Activated CD4-positive, alpha-beta memory T cell treated with anti-CD3 and anti-CD28 coated beads, Interleukin-2, amount 10 ng/mL, durations not matched to agents 7 days and 5 days (primary cell): ENCODE results near the gene ZNF444. TPM values are rescaled to one million over a fixed set of nuclear protein-coding genes. Genes with fewer than 3 reads are reported as not detected.
"Not testable (repeated sequence)": the region's sequence is repeated elsewhere in the genome, so short reads cannot be mapped to it uniquely, and the experiment has no call there.

ENCODE experiments used
- CTCF ChIA-PET: fragments of 350-600 bp; sonication (Branson Sonifier 250); formaldehyde crosslinking; loops from one replicate; lab custom pipeline; 2021; ENCODE audit warnings: antibody characterized with exemption, inconsistent platforms; lab: Charles Lee
- POLR2A ChIA-PET: fragments of 350-600 bp; sonication (Branson Sonifier 250); formaldehyde crosslinking; loops from one replicate; lab custom pipeline; 2021; ENCODE audit warnings: antibody characterized with exemption; lab: Charles Lee
- DNase-seq: peaks from one replicate; pipeline ENCODE4 v3.0.0-alpha.2; 2020
- H3K27ac Mint-ChIP-seq: one replicate; pipeline ENCODE4 v1.8.0; 2021; ENCODE audit warnings: mild to moderate bottlenecking, mixed read lengths
- H3K27me3 Mint-ChIP-seq: one replicate; pipeline ENCODE4 v1.8.0; 2021; ENCODE audit warnings: mixed read lengths
- H3K36me3 Mint-ChIP-seq: one replicate; pipeline ENCODE4 v1.8.0; 2021; ENCODE audit warnings: low read depth, mixed read lengths
- H3K4me1 Mint-ChIP-seq: one replicate; pipeline ENCODE4 v1.8.0; 2021; ENCODE audit warnings: mixed read lengths
- H3K4me3 Mint-ChIP-seq: one replicate; pipeline ENCODE4 v1.8.0; 2021; ENCODE audit warnings: mild to moderate bottlenecking, mixed read lengths
- H3K9me3 Mint-ChIP-seq: one replicate; pipeline ENCODE4 v1.8.0; 2021; ENCODE audit warnings: mixed read lengths
- total RNA-seq, 2 experiments: library from RNA; stranded (reverse); gene quantifications; one replicate each; pipeline ENCODE4 v1.2.3, GENCODE V29; 2021

Gene ZNF444
- total RNA-seq, 2 experiments from 2014 or later, result 25.7 to 26.3 TPM

DNA sequence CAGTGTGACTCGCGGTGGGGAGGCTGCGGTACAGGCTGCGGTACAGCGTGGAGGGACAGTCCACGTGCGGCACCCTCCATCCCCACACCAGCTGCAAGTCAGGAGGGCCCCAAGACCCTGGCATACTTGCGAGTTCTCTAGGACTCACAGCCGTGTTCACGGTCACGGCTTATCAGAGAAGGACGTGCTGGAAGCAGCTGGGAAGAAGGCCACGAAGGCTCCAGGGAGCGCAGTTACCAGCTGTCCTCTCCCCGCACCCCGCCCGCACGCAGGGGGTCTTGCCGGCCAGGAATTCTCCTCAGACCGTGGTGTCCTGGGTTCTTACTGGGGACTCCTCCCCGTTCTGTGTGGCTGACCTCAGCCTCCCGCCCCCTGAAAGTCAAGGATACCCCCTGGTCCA, 6.2 kb downstream of the ZNF444 start:
- Mint-ChIP-seq H3K27me3 (no peaks in the 10 kb centered on the region), H3K9me3 (no peaks in the 10 kb centered on the region), H3K36me3 (peaks cover 20% of the 10 kb centered on the region), H3K4me1 (peaks cover 18% of the 10 kb centered on the region), H3K27ac (no peak overlapping the region), H3K4me3 (no peak overlapping the region)
- CTCF ChIA-PET, result no interaction called here
- no peak for DNase-seq
- POLR2A ChIA-PET, result interaction anchor here (0.9 kb wide), 1 partner anchor 11 kb away, joined by 3 read pairs; no protein-coding TSS in a partner anchor

DNA sequence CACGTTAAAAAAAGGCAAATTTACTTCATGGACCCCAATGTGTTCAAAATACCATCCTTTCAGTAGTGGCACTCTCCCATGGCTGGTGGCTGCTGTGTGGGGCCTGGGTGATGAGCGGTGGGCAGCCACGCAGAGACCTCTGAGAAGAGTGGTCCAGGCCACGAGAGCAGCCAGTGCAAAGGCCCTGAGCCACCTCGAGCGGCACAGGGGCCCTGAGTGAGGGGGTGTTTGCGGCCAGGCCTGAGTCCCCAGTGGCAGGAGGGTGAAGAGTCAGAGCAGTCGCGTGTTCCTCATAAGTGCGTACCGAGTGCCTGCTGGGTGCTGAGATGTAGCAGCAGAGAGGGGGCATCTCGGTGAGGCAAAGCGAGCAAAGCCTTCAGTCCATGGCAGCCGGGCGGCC, 7.0 kb downstream of the ZNF444 start:
- peaks cover 20% of the 10 kb centered on the region for H3K36me3 Mint-ChIP-seq
- ChIA-PET POLR2A (no interaction called here), CTCF (no interaction called here)
- H3K9me3 Mint-ChIP-seq, result no peaks in the 10 kb centered on the region
- no peaks in the 10 kb centered on the region for H3K27me3 Mint-ChIP-seq
- no peak for DNase-seq
- peaks cover 10% of the 10 kb centered on the region for H3K4me1 Mint-ChIP-seq
- H3K4me3 Mint-ChIP-seq, result no peak overlapping the region
- H3K27ac Mint-ChIP-seq, result no peak overlapping the region

DNA sequence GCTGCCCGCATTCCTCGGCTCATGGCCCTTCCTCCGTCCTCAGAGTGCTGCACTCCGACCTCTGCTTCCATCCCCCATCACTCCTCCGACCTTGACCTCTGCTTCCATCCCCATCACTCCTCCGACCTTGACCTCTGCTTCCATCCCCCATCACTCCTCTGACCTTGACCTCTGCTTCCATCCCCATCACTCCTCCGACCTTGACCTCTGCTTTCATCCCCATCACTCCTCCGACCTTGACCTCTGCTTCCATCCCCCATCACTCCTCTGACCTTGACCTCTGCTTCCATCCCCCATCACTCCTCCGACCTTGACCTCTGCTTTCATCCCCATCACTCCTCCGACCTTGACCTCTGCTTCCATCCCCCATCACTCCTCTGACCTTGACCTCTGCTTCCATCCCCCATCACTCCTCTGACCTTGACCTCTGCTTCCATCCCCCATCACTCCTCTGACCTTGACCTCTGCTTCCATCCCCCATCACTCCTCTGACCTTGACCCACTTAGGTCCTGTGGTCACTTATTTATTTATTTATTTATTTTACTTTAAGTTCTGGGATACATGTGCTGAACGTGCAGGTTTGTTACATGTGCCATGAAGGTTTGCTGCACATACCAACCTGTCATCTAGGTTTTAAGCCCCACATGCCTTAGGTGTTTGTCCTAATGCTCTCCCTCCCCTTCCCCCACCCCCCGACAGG, 8.0 kb downstream of the ZNF444 start:
- H3K4me3 Mint-ChIP-seq, POLR2A ChIA-PET, DNase-seq, H3K27me3 Mint-ChIP-seq, H3K4me1 Mint-ChIP-seq, H3K9me3 Mint-ChIP-seq, CTCF ChIA-PET, H3K27ac Mint-ChIP-seq: not testable (repeated sequence)
- H3K36me3 Mint-ChIP-seq, result peaks cover 20% of the 10 kb centered on the region

DNA sequence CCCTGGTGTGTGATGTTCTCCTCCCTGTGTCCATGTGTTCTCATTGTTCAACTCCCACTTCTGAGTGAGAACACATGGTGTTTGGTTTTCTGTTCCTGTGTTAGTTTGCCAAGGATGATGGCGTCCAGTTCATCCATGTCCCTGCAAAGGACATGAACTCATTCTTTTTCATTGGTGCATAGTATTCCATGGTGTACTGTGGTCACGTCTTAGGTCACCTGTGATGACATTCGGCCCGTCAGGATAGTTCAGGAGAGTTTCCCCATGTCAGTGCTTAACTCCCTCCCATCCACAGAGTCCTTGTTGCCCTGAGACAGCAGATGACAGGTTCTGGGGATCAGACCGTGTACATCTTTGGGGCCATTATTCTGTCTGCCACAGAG, 8.6 kb downstream of the ZNF444 start:
- no peaks in the 10 kb centered on the region for H3K27me3 Mint-ChIP-seq

DNA sequence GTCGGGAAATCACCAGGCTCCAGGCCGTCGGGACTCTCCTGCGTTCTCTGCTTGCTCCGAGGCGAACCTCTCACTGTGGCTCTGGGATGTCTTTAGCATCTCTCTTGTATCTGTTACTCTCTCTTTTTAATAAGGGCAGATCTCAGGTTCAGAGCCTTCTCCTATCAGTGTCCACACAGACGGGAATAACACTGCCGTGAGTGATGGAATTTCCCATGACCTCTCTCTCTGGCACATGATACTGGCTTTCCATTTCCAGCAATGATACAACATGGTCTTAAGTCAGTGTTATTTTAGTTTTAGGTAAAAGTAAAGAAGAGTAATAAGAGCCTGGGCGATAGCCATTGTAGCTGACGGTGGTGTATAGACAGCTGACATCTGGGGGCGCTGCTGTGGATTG, 9.3 kb downstream of the ZNF444 start:
- H3K36me3 Mint-ChIP-seq, result peaks cover 20% of the 10 kb centered on the region
- DNase-seq, result no peak
- H3K4me1 Mint-ChIP-seq, result peaks cover 4% of the 10 kb centered on the region
- POLR2A ChIA-PET, result no interaction called here
- H3K27me3 Mint-ChIP-seq, result no peaks in the 10 kb centered on the region
- CTCF ChIA-PET, result no interaction called here
- H3K27ac Mint-ChIP-seq, result no peak overlapping the region
- H3K4me3 Mint-ChIP-seq, result no peak overlapping the region
- no peaks in the 10 kb centered on the region for H3K9me3 Mint-ChIP-seq

More for the DNA sequence above, 8.6 kb downstream of the ZNF444 start:
- DNase-seq, result no peak
- POLR2A ChIA-PET, result no interaction called here
- Mint-ChIP-seq H3K27ac (no peak overlapping the region), H3K4me3 (no peak overlapping the region), H3K4me1 (peaks cover 4% of the 10 kb centered on the region), H3K36me3 (peaks cover 20% of the 10 kb centered on the region), H3K9me3 (no peaks in the 10 kb centered on the region)
- CTCF ChIA-PET, result no interaction called here

DNA sequence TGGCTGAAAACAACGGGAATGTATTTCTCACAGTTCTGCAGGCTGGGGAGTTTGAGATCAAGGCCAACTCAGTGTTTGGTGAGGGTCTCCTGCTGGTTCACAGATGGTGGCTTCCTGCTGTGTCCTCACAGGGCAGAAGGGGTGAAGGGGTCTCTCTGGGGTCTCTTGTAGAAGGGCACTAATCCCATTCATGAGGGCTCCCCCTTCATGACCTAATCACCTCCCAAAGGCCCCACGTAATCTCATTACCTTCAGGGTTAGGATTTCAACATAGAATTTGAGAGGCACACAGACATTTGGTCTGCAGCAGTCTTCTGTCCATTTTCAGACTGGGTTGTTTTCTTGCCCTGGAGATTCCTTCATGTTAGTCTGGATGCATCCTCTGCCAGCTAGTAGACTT, 11.6 kb downstream of the ZNF444 start:
- DNase-seq, result no peak
- CTCF ChIA-PET, result interaction anchor here (1.3 kb wide), 1 partner anchor 21 kb away, joined by 3 read pairs; no protein-coding TSS in a partner anchor
- peaks cover 23% of the 10 kb centered on the region for H3K36me3 Mint-ChIP-seq
- POLR2A ChIA-PET, result interaction anchor here (0.9 to 1.0 kb wide), 2 partner anchors 12 to 14 kb away, joined by 3 read pairs; partner anchors contain the start of gene ZNF444
- H3K27ac Mint-ChIP-seq, result no peak overlapping the region
- no peaks in the 10 kb centered on the region for H3K27me3 Mint-ChIP-seq
- H3K4me3 Mint-ChIP-seq, result no peak overlapping the region
- H3K4me1 Mint-ChIP-seq, result peaks cover 4% of the 10 kb centered on the region
- no peaks in the 10 kb centered on the region for H3K9me3 Mint-ChIP-seq

DNA sequence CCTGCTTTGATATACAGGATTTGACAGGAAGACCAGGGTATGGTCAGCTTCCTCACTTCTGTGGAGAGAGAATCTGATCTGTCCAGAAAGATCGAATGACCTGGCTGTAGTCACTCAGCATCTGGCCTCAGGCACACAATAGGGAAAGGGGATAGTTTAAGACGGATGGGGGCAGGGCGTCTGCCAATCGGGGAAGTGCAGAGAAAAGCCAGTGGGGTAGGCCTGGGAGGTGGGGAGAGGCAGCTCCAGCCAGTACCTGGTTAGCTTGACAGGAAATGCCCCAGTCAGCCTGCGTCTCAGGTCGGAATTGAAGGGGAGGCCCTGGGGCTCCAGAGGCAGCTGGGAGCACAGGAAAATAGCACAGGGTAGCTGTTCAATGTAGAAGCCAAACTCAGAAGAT, 12.4 kb downstream of the ZNF444 start:
- Mint-ChIP-seq H3K27me3 (no peaks in the 10 kb centered on the region), H3K9me3 (no peaks in the 10 kb centered on the region), H3K27ac (no peak overlapping the region), H3K4me1 (peaks cover 4% of the 10 kb centered on the region), H3K4me3 (no peak overlapping the region), H3K36me3 (peaks cover 18% of the 10 kb centered on the region)
- DNase-seq, result no peak
- ChIA-PET POLR2A (no interaction called here), CTCF (interaction anchor here (1.3 kb wide), 1 partner anchor 20 kb away, joined by 3 read pairs; no protein-coding TSS in a partner anchor)

DNA sequence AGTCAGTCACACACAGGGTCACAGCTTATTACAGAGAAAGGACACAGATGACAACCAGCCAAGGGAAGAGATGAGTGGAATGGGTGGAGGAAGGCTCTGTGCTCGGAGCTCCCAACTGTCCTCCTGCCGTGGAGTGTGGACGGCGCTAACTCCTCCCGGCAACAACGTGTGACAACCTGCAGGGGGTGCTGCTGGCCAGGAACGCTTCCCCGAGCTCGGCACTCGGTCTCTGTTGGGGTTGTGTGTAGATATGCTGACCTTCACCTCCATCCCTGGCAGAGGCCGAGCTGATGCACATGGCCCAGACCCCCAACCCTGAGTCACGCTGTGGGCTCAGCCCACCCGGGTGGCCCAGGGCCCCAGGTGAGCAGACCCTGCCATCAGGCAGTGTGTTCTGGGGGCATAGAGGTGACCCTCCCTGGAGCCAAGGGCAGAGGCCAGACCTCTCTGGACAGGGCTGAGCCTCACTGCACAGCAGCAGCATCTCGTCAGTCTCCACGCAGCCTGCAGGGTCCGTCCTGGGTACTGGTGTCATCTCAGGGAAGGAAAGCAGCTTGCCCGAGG, 14.1 kb downstream of the ZNF444 start:
- Mint-ChIP-seq H3K4me3 (no peak overlapping the region), H3K36me3 (peaks cover 16% of the 10 kb centered on the region), H3K4me1 (peaks cover 4% of the 10 kb centered on the region), H3K27me3 (no peaks in the 10 kb centered on the region), H3K9me3 (no peaks in the 10 kb centered on the region), H3K27ac (no peak overlapping the region)
- POLR2A ChIA-PET, result no interaction called here
- DNase-seq, result no peak
- CTCF ChIA-PET, result interaction anchor here (0.6 to 1.6 kb wide), 4 partner anchors 11 to 81 kb away, joined by 3 to 4 read pairs (median 4); no protein-coding TSS in a partner anchor

DNA sequence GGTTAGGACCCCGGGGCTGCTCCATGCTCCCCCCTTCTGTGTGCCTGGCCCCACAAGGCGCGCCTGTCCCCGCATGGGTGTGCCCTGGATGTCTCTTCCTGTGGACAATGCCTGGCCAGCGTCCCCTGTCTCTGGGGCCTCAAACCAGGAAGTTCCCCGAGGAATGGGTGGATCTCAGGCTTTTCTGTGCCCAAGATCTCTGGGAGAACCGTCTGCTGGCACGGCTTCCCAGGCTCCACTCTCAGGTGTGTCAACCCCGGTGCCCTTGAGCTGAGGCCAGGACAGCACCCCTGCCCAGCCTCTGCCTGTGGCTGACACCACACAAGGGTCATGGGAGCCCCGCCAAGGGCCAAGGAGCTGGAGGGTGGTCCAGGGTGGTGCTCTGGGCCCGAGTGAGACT, 15.7 kb downstream of the ZNF444 start:
- H3K27ac Mint-ChIP-seq, result no peak overlapping the region
- CTCF ChIA-PET, result no interaction called here
- peaks cover 4% of the 10 kb centered on the region for H3K4me1 Mint-ChIP-seq
- POLR2A ChIA-PET, result no interaction called here
- H3K9me3 Mint-ChIP-seq, result no peaks in the 10 kb centered on the region
- H3K4me3 Mint-ChIP-seq, result no peak overlapping the region
- peaks cover 14% of the 10 kb centered on the region for H3K36me3 Mint-ChIP-seq
- H3K27me3 Mint-ChIP-seq, result no peaks in the 10 kb centered on the region
- no peak for DNase-seq

DNA sequence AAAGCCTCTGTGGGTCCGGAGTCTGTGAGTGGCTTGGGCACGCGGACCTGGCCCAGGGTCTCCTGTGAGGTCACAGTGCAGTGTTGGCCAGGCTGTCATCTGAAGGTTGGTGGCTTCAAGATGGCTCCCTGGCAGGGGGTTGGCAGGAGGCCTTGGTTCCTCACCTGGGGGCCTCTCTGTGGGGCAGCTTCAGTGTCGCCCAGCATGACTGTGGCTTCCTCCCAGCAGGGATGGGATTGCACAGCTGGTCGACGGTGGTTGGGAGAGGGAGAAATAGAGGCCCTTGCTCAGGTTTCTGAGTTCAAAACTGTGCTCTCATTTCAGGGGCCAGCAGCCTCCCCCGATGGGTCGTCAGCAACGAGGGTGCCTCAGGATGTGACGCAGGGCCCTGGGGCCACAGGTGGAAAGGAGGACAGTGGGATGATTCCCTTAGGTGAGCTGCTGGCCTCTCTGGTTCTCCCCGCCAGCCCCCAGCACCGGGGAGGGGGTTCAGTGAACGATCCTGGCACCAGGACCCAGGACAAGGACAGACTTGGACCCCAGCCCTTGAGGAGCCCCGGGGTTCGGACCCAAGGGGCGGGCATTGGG, 17.2 kb downstream of the ZNF444 start:
- Mint-ChIP-seq H3K4me3 (no peak overlapping the region), H3K4me1 (peaks cover 7% of the 10 kb centered on the region), H3K9me3 (no peaks in the 10 kb centered on the region), H3K27ac (no peak overlapping the region), H3K36me3 (peaks cover 14% of the 10 kb centered on the region), H3K27me3 (no peaks in the 10 kb centered on the region)
- ChIA-PET CTCF (no interaction called here), POLR2A (no interaction called here)
- no peak for DNase-seq

DNA sequence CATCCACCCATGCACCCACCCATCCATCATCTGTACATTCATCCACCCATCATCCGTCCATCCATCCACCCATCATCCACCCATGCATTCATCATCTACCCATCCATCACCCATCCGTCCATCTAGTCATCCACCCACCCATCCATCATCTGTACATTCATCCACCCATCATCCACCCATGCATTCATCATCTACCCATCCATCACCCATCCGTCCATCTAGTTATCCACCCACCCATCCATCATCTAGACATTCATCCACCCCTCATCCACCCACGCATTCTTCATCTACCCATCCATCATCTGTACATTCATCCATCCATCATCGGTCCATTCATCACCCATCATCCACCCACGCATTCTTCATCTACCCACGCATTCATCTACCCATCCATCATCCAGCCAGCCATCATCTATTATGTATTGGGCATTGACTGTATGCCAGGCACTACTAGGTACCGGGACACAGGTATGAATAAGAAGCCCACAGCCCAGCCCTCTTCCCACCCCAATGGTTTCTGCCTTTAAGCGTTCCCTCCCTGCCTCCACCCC, 18.0 kb downstream of the ZNF444 start:
- ChIA-PET CTCF (no interaction called here), POLR2A (no interaction called here)
- Mint-ChIP-seq H3K4me3 (no peak overlapping the region), H3K4me1 (peaks cover 8% of the 10 kb centered on the region), H3K27ac (no peak overlapping the region), H3K9me3 (no peaks in the 10 kb centered on the region), H3K36me3 (peaks cover 14% of the 10 kb centered on the region), H3K27me3 (no peaks in the 10 kb centered on the region)
- no peak for DNase-seq

DNA sequence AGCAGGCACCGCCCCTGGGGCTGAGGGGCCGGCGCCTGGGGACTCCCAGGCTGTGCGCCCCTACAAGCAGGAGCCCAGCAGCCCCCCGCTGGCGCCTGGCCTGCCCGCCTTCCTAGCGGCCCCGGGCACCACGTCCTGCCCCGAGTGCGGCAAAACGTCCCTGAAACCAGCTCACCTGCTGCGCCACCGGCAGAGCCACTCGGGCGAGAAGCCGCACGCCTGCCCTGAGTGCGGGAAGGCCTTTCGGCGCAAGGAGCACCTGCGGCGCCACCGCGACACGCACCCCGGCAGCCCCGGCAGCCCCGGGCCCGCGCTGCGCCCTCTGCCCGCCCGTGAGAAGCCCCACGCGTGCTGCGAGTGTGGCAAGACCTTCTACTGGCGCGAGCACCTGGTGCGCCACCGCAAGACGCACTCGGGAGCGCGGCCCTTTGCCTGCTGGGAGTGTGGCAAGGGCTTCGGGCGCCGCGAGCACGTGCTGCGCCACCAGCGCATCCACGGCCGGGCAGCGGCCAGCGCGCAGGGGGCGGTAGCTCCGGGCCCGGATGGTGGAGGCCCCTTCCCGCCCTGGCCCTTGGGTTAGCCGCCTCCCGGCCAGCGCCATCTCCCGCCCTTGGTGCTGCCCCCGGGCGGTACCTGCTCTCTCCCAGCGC, 18.7 kb downstream of the ZNF444 start:
- no peak for DNase-seq
- POLR2A ChIA-PET, result no interaction called here
- peaks cover 11% of the 10 kb centered on the region for H3K4me1 Mint-ChIP-seq
- H3K4me3 Mint-ChIP-seq, result no peak overlapping the region
- H3K36me3 Mint-ChIP-seq, result peaks cover 14% of the 10 kb centered on the region
- no peak overlapping the region for H3K27ac Mint-ChIP-seq
- no peaks in the 10 kb centered on the region for H3K9me3 Mint-ChIP-seq
- no peaks in the 10 kb centered on the region for H3K27me3 Mint-ChIP-seq
- CTCF ChIA-PET, result no interaction called here

DNA sequence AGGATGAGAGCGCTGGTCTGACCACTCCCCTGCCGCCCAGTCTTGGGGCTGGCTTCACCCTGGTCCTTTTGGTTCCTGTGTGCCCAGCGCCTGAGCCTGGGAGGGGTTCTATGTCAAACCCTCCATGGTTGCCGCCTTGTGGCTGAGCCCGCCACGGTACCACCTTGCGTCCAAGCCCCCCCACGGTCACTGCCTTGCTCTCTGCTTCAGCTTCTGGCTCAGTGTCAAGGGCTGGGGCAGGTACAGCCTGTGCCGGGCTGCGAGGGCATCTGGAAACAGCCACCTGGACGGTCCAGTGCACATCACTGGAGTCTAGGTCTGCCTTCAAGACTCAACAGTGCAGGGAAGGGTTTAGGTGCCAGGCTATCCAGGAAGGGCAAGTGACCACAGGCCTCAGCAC, 20.4 kb downstream of the ZNF444 start:
- CTCF ChIA-PET, result interaction anchor here (1.0 kb wide), 1 partner anchor 96 kb away, joined by 3 read pairs; no protein-coding TSS in a partner anchor
- H3K36me3 Mint-ChIP-seq, result peaks cover 14% of the 10 kb centered on the region

More for the DNA sequence above, 20.4 kb downstream of the ZNF444 start:
- Mint-ChIP-seq H3K27ac (no peak overlapping the region), H3K4me3 (no peak overlapping the region), H3K27me3 (peaks cover 1% of the 10 kb centered on the region), H3K9me3 (no peaks in the 10 kb centered on the region), H3K4me1 (peaks cover 11% of the 10 kb centered on the region)
- POLR2A ChIA-PET, result no interaction called here
- no peak for DNase-seq
